Adipose tissue (tissue), 3 donors: ENCODE results near the gene AIDA. TPM values are rescaled to one million over a fixed set of nuclear protein-coding genes. Genes with fewer than 3 reads are reported as not detected.
"Not testable (repeated sequence)": the region's sequence is repeated elsewhere in the genome, so short reads cannot be mapped to it uniquely, and the experiment has no call there.

Experiments used
- H3K27ac ChIP-seq: one replicate; pipeline ENCODE4 v1.5.1; 2013; ENCODE audit warnings: low read depth, low read length
- WGBS, 3 donors: extraction: QIAGEN DNeasy Blood & Tissue Kit; methylation state at CpG; one replicate each; pipeline ENCODE4 v1.1.7; 2013; 5-methylcytosine and 5-hydroxymethylcytosine counted together
- polyA plus RNA-seq, 3 donors: library from polyadenylated mRNA; stranded (reverse); fragments of 200-250 nt; gene quantifications; one replicate each; pipeline ENCODE4 v1.2.3, GENCODE V29; 2013
- donor health status: healthy with polysubstance abuse.
- donor health status: Bipolar disorder and iron deficiency.
- donor health status: healthy.

Gene AIDA, protein sequence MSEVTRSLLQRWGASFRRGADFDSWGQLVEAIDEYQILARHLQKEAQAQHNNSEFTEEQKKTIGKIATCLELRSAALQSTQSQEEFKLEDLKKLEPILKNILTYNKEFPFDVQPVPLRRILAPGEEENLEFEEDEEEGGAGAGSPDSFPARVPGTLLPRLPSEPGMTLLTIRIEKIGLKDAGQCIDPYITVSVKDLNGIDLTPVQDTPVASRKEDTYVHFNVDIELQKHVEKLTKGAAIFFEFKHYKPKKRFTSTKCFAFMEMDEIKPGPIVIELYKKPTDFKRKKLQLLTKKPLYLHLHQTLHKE
- polyA plus RNA-seq: 100 to 1,000 TPM in 1 of 3 donors, 10 to 100 TPM in 2; 22.9 to 121 (median 58.0) TPM

DNA sequence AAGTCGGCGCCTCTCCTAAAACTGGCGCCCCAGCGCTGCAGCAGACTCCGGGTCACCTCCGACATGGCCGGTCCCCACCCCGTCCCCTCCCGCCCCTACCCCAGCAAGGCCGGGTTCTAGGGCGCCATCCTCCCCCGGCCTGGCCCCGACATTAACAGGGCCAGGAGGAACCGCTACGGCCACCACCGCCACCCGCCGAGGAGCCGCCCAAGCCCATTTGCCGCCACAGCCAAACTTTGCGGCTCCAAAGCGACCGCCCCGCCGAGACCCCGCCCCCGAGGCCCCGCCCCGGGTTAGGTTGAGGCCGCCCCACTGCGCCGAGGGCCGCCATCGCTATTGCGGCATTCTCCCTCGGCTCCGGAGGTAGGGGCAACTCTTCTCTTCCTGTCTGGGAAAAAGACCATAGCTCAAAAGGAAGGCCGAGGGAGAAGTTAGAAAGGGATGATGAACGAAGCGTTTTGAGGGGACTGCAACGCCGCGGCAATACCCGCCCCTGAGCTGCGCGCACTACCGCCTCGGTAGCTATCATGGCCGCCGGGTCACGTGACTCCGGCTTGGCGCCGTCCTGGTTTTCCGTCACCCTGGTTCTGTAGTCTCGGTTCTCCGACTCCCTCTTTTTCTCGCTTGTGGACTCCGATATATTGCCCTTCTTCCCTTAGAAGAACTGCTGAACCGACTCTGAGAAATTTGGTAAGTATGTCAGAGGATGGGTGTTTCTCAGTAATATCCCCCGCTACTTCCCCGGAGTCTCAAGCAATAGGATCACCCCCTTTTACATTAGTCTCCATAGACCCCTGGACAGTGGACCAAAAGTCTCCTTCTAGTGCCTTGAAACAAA, at the start of gene AIDA, which contains the start of gene BROX:
Gene AIDA (minus strand): TSS at position 239 of the 838 bp plus-strand sequence. CDS start 174 bp downstream, at position 65.
Gene BROX (plus strand): TSS at position 312 of the 838 bp plus-strand sequence. CDS start 3,136 bp downstream, outside the sequence.
- WGBS, 3 donors: 2 to 6% (median 3%) methylated on average over 51 to 54 of the region's 62 CpGs
- H3K27ac ChIP-seq: peak within 1 kb of the TSS; percentile 88

DNA sequence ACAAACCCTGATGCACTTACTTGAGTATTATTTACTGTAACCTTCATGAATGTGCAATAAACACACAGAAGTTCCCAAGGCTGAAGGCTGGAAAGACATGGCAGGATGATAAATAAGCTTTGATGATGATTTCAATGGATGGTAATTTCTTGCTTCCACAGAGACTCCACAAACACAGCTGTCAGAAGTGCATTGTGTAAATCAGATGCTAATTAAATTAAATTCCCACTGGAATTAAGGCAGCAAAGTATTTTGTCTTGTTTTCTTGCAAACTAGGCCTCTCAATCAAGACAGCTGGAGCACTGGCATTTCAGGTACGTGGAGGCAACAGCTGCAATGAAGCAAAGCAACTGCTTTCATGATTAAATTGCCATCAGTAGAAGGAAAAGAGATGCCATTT, 48.8 kb upstream of the AIDA start:
- WGBS, 3 donors: 77 to 85% (median 80%) methylated on average over 1 of the region's 1 CpG

DNA sequence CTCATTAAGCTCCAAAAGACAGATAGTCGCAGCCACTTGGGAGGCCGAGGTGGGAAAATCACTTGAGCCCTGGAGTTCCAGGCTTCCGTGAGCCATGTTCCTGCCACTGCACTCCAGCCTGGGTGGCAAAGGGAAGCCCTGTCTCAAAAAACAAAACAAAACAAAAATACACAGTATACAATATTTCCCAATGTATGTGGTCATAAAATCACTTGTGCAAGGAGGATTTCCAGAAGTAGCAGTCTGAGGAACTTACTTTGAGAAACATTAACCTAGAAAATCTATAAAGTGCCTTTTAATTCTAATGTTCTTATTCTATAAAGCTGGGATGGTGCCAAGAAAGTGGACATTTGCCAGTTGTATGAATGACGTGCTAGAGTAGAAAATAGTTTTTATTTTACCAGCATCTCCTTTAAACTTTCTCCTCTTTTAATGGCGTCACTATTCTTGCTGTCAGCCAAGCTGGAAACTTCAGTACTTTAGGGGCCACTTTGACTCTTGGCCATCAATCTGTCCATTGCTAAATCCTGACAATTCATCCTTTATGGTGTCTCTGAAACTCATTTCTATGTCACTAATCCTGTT, 47.3 kb upstream of the AIDA start:
- H3K27ac ChIP-seq: no peak overlapping the region

More for the DNA sequence above, 48.8 kb upstream of the AIDA start:
- H3K27ac ChIP-seq: no peak overlapping the region

DNA sequence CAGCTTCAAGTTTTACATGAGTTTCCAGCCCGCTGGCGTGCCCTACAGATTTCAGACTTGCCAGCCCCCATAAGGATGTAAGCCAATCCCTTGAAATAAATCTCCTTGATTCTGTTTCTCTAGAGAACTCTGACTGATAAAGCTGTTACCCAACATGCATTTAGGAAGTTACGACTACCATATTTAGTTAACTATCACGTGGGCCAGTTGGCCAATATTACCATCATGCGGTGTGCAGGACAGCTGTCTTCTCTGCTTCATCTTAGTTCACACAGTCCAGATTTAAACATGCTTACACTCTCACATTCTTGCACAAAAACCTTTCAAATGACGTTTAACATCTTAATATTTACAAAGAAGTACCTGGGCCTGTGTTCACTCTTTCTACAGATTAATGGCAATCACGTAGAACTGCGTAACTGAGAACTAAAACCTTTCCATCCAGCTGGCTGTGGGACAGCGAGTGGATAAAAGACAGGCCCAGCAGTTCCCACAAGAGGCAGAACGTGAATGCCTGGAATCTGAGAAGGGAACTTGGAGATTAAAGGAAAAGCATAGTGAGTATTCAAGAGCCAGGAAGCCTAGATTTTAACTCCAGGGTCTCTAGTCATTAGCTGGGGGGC, 45.5 kb upstream of the AIDA start:
- WGBS, 3 donors: 66 to 71% (median 67%) methylated on average over 10 of the region's 10 CpGs
- H3K27ac ChIP-seq: no peak overlapping the region

More for the DNA sequence above, 47.3 kb upstream of the AIDA start:
- WGBS, 3 donors: 80 to 84% (median 82%) methylated on average over 5 of the region's 5 CpGs

DNA sequence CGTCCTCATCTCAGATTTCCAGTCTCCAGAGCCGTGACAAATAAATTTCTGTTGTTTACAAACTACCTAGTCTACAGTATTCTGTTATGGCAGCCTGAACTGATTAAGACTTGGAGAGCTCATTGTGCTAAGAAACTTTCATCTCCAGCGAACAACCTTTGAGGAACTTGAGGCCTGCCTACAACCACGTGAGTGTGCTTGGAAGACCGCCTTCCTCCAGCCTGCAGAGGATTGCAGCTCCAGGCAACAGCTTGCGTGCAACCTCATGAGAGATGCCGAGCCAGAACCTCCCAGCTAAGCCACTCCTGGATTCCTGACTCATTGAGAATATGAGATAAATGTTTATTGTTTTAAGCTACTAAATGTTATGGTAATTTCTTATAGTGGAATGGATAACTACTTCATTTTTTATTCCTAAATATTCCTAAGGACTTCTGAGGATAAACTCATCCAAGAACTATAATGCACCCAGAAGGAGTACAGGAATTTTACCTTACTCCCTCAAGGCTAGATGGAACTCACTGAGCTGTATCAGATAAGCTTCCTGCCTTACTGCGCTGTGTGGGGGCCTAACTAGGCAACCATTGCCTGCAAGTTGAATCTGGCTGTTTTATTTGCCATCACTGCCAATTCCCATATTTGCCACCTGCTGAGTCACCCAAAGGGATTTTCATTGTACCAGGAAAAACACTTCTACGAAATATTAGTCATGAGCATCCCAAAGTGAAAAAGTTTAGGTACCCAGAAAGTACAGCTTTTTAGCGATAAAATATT, 42.3 kb upstream of the AIDA start:
- H3K27ac ChIP-seq: no peak overlapping the region
- WGBS, 3 donors: 58 to 82% (median 59%) methylated on average over 10 of the region's 10 CpGs

DNA sequence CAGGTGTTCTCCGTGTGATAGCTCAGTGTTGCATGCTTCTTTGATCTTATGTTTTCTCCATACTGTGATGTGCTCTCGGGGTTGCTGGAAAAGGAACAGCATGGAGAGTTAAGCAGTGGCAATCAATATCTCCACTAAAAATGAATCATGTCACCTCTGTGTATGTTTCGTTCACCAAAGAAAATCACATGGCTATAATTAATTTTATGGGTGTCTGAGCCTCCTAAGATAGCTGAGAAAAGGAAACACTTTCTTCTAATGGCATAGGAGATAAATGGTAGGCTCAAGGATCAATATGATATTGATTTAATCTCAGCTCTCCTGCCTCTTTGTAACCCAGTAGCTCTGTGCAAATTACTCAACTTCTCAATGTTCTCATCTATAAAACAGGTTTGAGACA, 39.0 kb upstream of the AIDA start:
- H3K27ac ChIP-seq: no peak overlapping the region
- 65 to 90% (median 84%) methylated on average over 3 of the region's 3 CpGs for WGBS, 3 donors

DNA sequence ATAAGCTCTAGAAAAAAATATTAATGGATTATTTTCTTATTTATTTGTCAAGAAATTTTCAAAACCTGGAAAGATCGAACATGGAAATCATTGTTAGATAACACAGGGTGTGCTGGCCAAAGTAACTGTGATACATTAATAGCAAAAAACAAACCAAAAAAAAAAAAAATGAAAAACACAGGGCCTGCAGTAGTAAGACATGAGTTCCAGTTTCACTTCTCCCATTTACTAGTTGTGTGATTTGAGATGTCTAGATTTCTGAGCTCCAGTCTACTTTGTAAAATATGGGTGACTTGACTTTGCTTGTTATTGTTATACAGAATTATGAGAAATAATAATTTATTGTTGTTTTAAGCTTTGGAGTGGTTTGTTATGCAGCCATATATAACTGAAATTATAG, 38.4 kb upstream of the AIDA start:
- H3K27ac ChIP-seq: no peak overlapping the region
- WGBS, 3 donors: 83 to 88% (median 86%) methylated on average over 1 of the region's 1 CpG

DNA sequence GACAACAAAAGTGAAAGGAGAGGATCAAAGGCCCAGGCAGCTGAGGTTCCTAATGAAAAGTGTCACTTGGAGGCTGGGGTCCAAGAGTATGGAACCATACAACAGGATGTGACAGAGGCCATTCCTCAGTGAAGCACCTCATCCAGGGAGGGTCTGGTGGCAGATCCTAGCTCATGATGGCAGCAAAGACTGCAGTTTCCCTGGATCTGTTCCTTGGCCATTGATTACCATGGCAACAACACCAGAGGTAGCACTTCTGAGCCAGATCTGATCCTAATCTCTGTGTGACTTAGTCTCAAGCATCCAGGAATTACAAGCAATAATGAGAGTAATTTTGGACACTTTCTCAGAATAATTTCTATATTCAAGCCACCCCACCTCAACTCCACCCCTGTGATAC, 37.6 kb upstream of the AIDA start:
- no peak overlapping the region for H3K27ac ChIP-seq

DNA sequence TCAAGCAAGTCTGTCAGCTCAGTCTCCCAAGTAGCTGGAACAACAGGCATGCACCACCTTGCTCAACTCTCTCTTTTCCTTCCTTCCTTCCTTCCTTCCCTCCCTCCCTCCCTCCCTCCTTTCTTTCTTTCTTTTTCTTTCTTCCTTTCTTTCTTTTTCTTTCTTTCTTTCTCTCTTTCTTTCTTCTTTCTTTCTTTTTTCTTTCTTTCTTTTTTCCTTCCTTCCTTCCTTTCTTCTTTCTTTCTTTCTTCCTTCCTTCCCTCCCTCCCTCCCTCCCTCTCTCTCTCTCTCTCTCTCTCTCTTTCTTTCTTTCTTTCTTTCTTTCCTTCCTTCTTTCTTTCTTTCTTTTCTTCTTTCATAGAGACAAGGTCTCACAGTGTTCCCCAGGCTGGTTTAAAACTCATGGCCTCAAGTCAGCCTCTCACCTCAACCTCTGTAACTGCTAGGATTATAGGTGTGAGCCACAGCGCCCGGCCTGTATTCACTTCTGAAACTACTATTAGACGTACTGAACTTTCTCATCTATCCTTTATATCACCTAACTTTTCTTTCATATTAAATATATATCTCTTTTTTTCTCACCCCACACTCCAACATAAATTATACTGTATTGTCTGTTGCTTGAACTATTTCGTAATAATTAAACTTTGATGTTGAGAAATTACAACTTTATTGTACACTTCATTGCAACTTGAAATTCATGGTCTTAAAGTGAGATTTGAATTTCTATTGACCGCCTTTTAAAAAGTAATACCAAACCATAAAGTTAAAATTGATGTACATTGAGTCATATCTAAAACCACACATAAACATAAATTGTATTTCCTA, 29.6 kb upstream of the AIDA start:
- not testable (repeated sequence) for H3K27ac ChIP-seq
- 91 to 94% (median 92%) methylated on average over 5 of the region's 5 CpGs for WGBS, 3 donors

DNA sequence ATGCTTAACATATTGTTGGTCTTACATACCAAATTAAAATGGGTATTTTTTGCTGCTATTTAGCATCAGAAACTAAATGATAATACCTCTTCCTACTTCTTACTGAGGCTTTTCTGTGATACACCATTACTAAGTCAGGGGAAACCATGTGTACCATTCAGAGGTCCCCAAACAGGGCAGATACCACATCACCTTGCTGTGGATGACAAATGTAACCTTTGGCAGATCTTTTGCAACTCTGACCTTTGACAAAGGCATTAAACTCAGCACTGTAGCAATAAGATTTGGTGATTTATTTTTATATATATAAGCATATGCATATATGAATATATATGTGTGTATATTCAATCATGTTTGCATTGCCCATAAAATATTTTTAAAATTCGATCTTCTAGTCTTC, 27.6 kb upstream of the AIDA start:
- 55 to 87% (median 82%) methylated on average over 1 of the region's 1 CpG for WGBS, 3 donors
- H3K27ac ChIP-seq: no peak overlapping the region

DNA sequence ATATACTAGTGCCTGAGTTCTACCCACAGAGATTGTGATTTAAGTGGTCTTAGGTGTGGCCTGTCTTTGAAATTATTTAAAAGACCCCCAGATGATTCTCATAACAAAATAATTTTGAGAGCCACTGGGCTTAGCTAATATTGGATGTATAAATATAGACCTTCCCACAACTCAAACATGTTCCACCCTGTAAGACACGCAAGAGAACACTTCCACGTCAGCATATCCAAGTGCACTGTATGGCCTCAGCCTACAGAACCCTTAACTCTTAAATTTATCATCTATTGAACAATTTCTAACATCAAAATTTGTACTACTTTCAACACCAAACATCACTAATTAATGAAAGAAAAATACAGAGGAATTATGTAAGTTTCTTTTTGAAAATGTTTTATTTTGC, 27.2 kb upstream of the AIDA start:
- WGBS, 3 donors: 85 to 87% (median 87%) methylated on average over 2 of the region's 2 CpGs
- no peak overlapping the region for H3K27ac ChIP-seq

DNA sequence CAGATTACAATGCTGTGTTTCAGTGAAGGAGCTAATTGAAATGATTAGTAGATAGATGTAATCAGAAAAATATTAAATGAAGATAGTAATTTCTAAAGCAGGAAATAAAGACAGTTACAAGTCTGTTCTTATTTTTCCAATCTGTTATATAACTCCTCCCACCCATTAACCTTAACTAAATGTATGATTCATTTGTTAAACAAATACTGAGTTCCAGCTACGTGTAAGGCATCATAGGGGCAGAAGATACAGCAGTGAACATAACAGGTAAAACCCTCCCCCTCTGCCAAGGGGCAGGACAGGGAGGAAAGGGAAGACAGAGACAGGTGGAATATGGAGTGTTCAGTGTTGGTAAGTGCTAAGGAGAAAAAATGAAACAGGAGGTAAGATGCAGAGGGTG, 24.7 kb upstream of the AIDA start, which contains the start of gene FAM177B:
Gene FAM177B (plus strand): TSS at position 231 of the 400 bp plus-strand sequence. CDS start 9,344 bp downstream, outside the sequence.
- H3K27ac ChIP-seq: no peak within 1 kb of the TSS
- WGBS, 3 donors: 20 to 85% (median 68%) methylated on average over 1 of the region's 1 CpG

DNA sequence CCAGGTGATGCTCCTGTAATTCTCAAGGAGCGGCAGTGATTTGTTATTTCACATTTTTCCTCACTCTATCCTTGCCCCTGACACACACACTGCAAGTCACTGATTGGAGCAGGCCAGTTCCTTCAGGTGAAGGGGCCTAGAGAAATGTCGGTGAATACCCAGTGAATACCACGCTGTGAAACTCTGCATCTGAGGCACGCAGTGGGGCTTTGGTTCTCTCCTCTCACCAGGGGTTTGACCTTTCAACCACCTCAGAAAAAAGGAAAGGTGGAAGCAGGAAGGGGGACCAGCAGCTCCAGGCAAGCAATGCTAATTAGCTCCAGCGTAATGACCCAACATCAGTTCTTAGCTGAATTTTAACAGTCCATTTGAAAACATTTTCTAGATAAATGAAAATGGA, 24.2 kb upstream of the AIDA start:
- no peak overlapping the region for H3K27ac ChIP-seq
- 77 to 86% (median 83%) methylated on average over 5 of the region's 5 CpGs for WGBS, 3 donors

DNA sequence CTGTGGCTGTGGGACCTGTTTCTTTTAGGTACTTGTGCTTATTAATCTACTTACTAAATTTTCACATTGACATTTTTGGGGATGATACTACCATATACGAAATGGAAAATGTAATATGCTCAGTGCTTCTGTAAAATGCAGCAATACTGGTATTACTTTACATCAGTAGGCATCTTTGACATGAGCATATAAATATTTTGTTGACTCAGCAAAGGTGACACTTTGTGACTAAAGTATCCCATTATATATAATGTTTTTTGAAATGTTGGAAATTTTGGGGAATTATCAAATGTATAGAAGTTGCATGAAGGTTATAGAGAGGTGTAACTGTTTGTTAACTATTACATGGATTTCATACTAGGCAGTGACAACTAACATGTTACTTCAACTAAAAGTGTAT, 22.4 kb upstream of the AIDA start:
- no peak overlapping the region for H3K27ac ChIP-seq
- 75 to 85% (median 78%) methylated on average over 1 of the region's 1 CpG for WGBS, 3 donors

DNA sequence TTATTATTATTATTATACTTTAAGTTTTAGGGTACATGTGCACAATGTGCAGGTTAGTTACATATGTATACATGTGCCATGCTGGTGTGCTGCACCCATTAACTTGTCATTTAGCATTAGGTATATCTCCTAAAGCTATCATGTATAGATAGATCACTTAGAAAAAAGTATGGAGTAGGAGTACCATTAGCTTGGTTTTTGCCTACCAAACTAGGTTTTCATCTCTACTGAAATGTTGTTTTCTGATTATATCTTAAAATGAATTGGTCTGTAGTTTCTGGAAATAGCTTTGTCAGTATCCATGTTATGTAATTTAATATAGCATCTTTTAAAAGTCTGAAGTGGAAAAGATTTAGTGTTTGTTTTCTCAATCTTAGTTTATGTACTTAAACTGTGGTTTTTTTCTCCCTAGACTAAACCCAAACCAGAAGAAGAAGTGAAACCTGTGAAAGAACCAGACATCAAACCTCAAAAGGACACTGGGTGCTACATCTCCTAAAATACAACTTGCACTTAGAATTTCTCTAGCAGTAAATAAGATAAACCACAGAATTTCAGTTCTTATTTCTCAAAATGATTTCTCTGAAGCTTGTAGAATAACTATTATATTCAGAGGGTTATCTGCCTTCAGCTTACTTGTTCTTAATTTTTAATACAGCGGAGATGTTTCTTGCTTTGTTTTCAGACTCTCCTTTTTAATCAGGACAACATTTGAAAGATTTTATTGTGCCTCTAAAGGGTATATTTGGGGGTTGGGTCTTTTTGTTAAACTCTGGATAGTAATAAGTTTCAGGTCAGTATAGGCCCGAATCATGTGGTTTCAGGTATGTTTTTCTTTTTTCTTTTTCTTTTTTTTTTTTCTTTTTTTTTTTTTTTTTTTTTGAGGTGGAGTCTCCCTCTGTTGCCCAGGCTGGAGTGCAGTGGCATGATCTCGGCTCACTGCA, 20.2 kb upstream of the AIDA start:
- WGBS, 3 donors: 81 to 94% (median 89%) methylated on average over 3 of the region's 3 CpGs
- no peak overlapping the region for H3K27ac ChIP-seq

DNA sequence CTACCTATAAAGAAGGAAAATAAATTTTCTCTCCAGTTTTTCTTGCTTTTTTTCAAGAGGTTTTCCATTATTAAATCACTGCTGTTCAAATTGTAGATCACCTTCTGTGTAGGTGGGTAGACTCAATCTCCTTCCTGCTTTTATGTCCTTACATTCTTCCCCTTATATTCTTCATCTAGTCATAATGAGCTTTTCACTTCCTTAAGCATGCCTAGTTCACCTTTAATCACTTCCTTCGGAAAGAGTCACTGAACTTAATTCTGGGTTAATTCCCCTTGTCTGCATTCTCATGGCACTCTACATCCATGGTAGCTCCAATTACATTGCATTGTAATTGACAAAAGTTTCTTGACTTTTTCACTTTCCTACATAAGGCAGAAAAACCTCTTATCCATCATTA, 18.6 kb upstream of the AIDA start:
- WGBS, 3 donors: 66 to 87% (median 86%) methylated on average over 1 of the region's 1 CpG
- H3K27ac ChIP-seq: no peak overlapping the region
